HepG2 (cell line): ENCODE data around the gene FRMD3. TPM values are rescaled to one million over a fixed set of nuclear protein-coding genes. Genes with fewer than 3 reads are reported as not detected.

ENCODE experiments used
- ATAC-seq: fragments of 200-7000 bp; cut with Tn5 transposase; 3 replicates; pipeline ENCODE4 v1.9.1; 2020; ENCODE audit warnings: mild to moderate bottlenecking, moderate library complexity
- BruUV-seq: library from RNA; stranded (reverse); fragments of 400-500 nt; replicated peaks from 2 replicates; lab custom pipeline; 2021; lab: Mats Ljungman, UMichigan
- CTCF ChIA-PET: fragments of 300-600 bp; formaldehyde crosslinking; extraction: SDS; loops from one replicate; lab custom pipeline; 2021; ENCODE audit warnings: low total read pairs, inconsistent platforms, low intra/inter-chr PET ratio; lab: Yijun Ruan, JAX
- POLR2A ChIA-PET: fragments of 350-600 bp; sonication (Branson Sonifier 250); formaldehyde crosslinking; loops from one replicate; lab custom pipeline; 2020; ENCODE audit warnings: antibody characterized with exemption, inconsistent platforms; lab: Yijun Ruan, JAX
- DNase-seq: peaks from one replicate; pipeline ENCODE4 v3.0.0-alpha.2; 2015; ENCODE audit warnings: low spot score
- FAIRE-seq: peaks from 3 replicates; lab custom pipeline; 2011; peaks lifted over from hg19 to GRCh38; lab: Jason Lieb, UNC
- H2AFZ ChIP-seq: one replicate; pipeline ENCODE4 v1.6.1; 2011; ENCODE audit warnings: low read length, inconsistent platforms
- H3K27ac ChIP-seq: fragments of 300-600 bp; 3 replicates; pipeline ENCODE4 v1.8.0; 2011; ENCODE audit warnings: mixed run types, mild to moderate bottlenecking, mixed read lengths, low read length, inconsistent platforms; ENCODE audit not compliant: insufficient read depth; ENCODE audit errors: extremely low read length
- H3K27me3 ChIP-seq, 2 experiments: fragments of 200-600 bp in 1 of 2; 2 replicates in 1 of 2; 3 replicates in 1 of 2; pipeline versions ENCODE4 v1.6.0 to v1.8.0; 2011; ENCODE audit warnings: low read length in 2 of 2, mild to moderate bottlenecking in 2 of 2, moderate library complexity in 2 of 2, inconsistent platforms in 1 of 2; ENCODE audit not compliant: insufficient read depth in 2 of 2, control insufficient read depth in 1 of 2
- H3K36me3 ChIP-seq, 2 experiments: fragments of 200-600 bp in 1 of 2; replicated peaks in 1 of 2; 2 replicates in 1 of 2; 3 replicates in 1 of 2; pipeline versions ENCODE4 v1.5.1 to v1.8.0; 2011; ENCODE audit warnings: low read length in 2 of 2, inconsistent platforms in 1 of 2; ENCODE audit not compliant: insufficient read depth in 2 of 2, control insufficient read depth in 1 of 2
- H3K4me1 ChIP-seq: 2 replicates; pipeline ENCODE4 v1.5.1; 2012; ENCODE audit warnings: low read length, inconsistent platforms; ENCODE audit not compliant: insufficient read depth
- H3K4me2 ChIP-seq: 2 replicates; pipeline ENCODE4 v1.6.0; 2011; ENCODE audit warnings: low read depth, low read length, inconsistent platforms
- H3K4me3 ChIP-seq, 3 experiments: fragments of 200-600 bp in 1 of 3; sonication (generic), shearing (Covaris generic) in 1 of 3; replicated peaks in 1 of 3; 2 replicates each; pipeline ENCODE4 v1.5.1; 2011 to 2016; ENCODE audit warnings: low read length in 3 of 3, inconsistent platforms in 2 of 3, low read depth in 2 of 3, mild to moderate bottlenecking in 2 of 3, control low read depth in 1 of 3, mixed read lengths in 1 of 3; ENCODE audit not compliant: insufficient read depth in 1 of 3
- H3K79me2 ChIP-seq: one replicate; pipeline ENCODE4 v1.6.1; 2011; ENCODE audit warnings: low read length, inconsistent platforms; ENCODE audit not compliant: insufficient read depth
- H3K9ac ChIP-seq: 2 replicates; pipeline ENCODE4 v1.6.0; 2011; ENCODE audit warnings: mild to moderate bottlenecking, low read depth, low read length, inconsistent platforms; ENCODE audit not compliant: insufficient read depth
- H3K9me3 ChIP-seq: 2 replicates; pipeline ENCODE4 v1.5.1; 2012; ENCODE audit warnings: mild to moderate bottlenecking, low read length
- H4K20me1 ChIP-seq: 2 replicates; pipeline ENCODE4 v1.6.0; 2011; ENCODE audit warnings: inconsistent platforms, mild to moderate bottlenecking, low read length, moderate library complexity; ENCODE audit not compliant: insufficient read depth
- ARID4A ChIP-seq: sonication (generic); formaldehyde crosslinking; IDR thresholded peaks from 2 replicates; pipeline ENCODE4 v1.5.0; 2020; ENCODE audit warnings: mild to moderate bottlenecking, missing genetic modification reagents, borderline replicate concordance
- BCL6 ChIP-seq: IDR thresholded peaks from 2 replicates; pipeline ENCODE4 v1.6.1; 2016; ENCODE audit warnings: missing genetic modification reagents, missing compliant biosample characterization
- GZF1 ChIP-seq: sonication (generic); formaldehyde crosslinking; IDR thresholded peaks from 2 replicates; pipeline ENCODE4 v1.5.1; 2020; ENCODE audit warnings: mild to moderate bottlenecking, missing genetic modification reagents
- NFAT5 ChIP-seq: sonication (generic); formaldehyde crosslinking; IDR thresholded peaks from 2 replicates; pipeline ENCODE4 v1.4.0; 2020; ENCODE audit warnings: missing genetic modification reagents
- PHF21A ChIP-seq: sonication (generic); formaldehyde crosslinking; IDR thresholded peaks from 2 replicates; pipeline ENCODE4 v1.5.0; 2020; ENCODE audit warnings: mild to moderate bottlenecking, missing genetic modification reagents
- REXO4 ChIP-seq: sonication (generic); formaldehyde crosslinking; IDR thresholded peaks from 2 replicates; pipeline ENCODE4 v1.8.0; 2022; ENCODE audit warnings: missing genetic modification reagents, mild to moderate bottlenecking, borderline replicate concordance
- SOX6 ChIP-seq, 2 experiments: fragments of 450-650 bp in 1 of 2; sonication (generic) in 1 of 2; formaldehyde crosslinking in 1 of 2; IDR thresholded peaks; 2 replicates each; pipeline versions ENCODE4 v1.4.0 to v1.6.1; 2017 to 2020; ENCODE audit warnings: antibody characterized with exemption in 1 of 2, mild to moderate bottlenecking in 1 of 2, missing genetic modification reagents in 1 of 2
- TBX2 ChIP-seq: sonication (generic); formaldehyde crosslinking; IDR thresholded peaks from 2 replicates; pipeline ENCODE4 v1.5.0; 2020; ENCODE audit warnings: missing genetic modification reagents, mild to moderate bottlenecking, borderline replicate concordance
- ZNF180 ChIP-seq: sonication (generic); formaldehyde crosslinking; IDR thresholded peaks from 2 replicates; pipeline ENCODE4 v1.4.0; 2020; ENCODE audit warnings: low read depth, missing genetic modification reagents, borderline replicate concordance
- ZNF343 ChIP-seq: sonication (generic); formaldehyde crosslinking; IDR thresholded peaks from 2 replicates; pipeline ENCODE4 v1.4.0; 2020; ENCODE audit warnings: mild to moderate bottlenecking, missing genetic modification reagents
- ZSCAN12 ChIP-seq: sonication (generic); formaldehyde crosslinking; IDR thresholded peaks from 2 replicates; pipeline ENCODE4 v1.9.0; 2021; ENCODE audit warnings: mild to moderate bottlenecking, missing genetic modification reagents
- WGBS: methylation state at CpG from one replicate; pipeline ENCODE4 v1.1.6; 2017; ENCODE audit warnings: low lambda C conversion rate; 5-methylcytosine and 5-hydroxymethylcytosine counted together
- in situ Hi-C: cut with HindIII; loops from 2 replicates; pipeline ENCODE4 v1.10.0; 2017; ENCODE audit warnings: low pct_unique_long_range_greater_than_20kb; ENCODE audit not compliant: extremely low pct_ligation_motif_present
- intact Hi-C: fragments of 100-400 bp; cut with micrococcal nuclease; formaldehyde crosslinking; loops from one replicate; pipeline ENCODE4 v1.10.0; 2022; ENCODE audit not compliant: unreplicated experiment
- polyA plus RNA-seq, 8 experiments: library from polyadenylated mRNA; depleted of rRNA in 3 of 8; stranded (reverse) in 7 of 8; unstranded in 1 of 8; fragments of >200 nt; fragmentation: Illumina TruSeq in 4 of 8; extraction: Trizol in 4 of 8; gene quantifications; 2 replicates each; pipeline versions ENCODE4 v1.2.1 to v1.2.3, GENCODE V29; 2011 to 2016; ENCODE audit warnings: low read depth in 4 of 8, missing spikeins in 1 of 8, mixed read lengths in 1 of 8; ENCODE audit not compliant: insufficient read depth in 1 of 8
- total RNA-seq, 5 experiments: library from RNA; depleted of rRNA; stranded (reverse); fragments of >200 nt; fragmentation: Illumina TruSeq; extraction: Trizol; gene quantifications; 2 replicates each; pipeline ENCODE4 v1.2.3, GENCODE V29; 2016; ENCODE audit warnings: low read depth in 1 of 5
- TF ChIP-seq, protein P1 (sequence below): sonication (generic); formaldehyde crosslinking; IDR thresholded peaks from 2 replicates; pipeline ENCODE4 v1.4.0; 2020; ENCODE audit warnings: mild to moderate bottlenecking, missing genetic modification reagents
- TF ChIP-seq, protein P2 (sequence below): sonication (generic); formaldehyde crosslinking; IDR thresholded peaks from 2 replicates; pipeline ENCODE4 v1.5.1; 2020; ENCODE audit warnings: missing genetic modification reagents, mild to moderate bottlenecking, borderline replicate concordance

Gene FRMD3
- total and polyA plus RNA-seq, 2 of the 13 experiments (the other 11 are each of a cell fraction or from before 2014, with no cell fraction given): 3.2 to 7.7 TPM

- intact Hi-C loops: no loop called here
- ChIA-PET CTCF (no interaction called here), POLR2A (no interaction called here)
- Histone ChIP-seq H3K4me2 (no peak overlapping the region), H2AFZ (no peak overlapping the region), H3K9me3 (no peaks in the 10 kb centered on the region), H4K20me1 (no peaks in the 10 kb centered on the region), H3K4me3 (no peak overlapping the region), H3K36me3 (peaks cover 0 to 37% of the 10 kb centered on the region in 2 experiments; a peak in 3 of 5 replicates), H3K27me3 (no peaks in the 10 kb centered on the region), H3K4me1 (no peaks in the 10 kb centered on the region), H3K9ac (no peak overlapping the region), H3K27ac (no peak overlapping the region), H3K79me2 (no peaks in the 10 kb centered on the region)
- FAIRE-seq (no peak), DNase-seq (no peak), ATAC-seq (no peak)
- no TSS peak for BruUV-seq
- WGBS: 86% methylated on average over 2 of the region's 2 CpGs
- in situ Hi-C loops: no loop called here
- TF ChIP-seq BCL6 (CRISPR knock-in tag) (no peak), NFAT5 (CRISPR knock-in tag) (no peak), REXO4 (CRISPR knock-in tag) (no peak), PHF21A (CRISPR knock-in tag) (no peak), ZSCAN12 (no peak), TBX2 (CRISPR knock-in tag) (no peak), GZF1 (CRISPR knock-in tag) (no peak), SOX6 (IDR thresholded peaks at IDR 0.05) (no peak), SOX6 (CRISPR knock-in tag; IDR thresholded peaks at IDR 0.05) (no peak), ZNF343 (no peak), ARID4A (CRISPR knock-in tag) (no peak), ZNF180 (no peak)
- TF ChIP-seq, protein P1, sequence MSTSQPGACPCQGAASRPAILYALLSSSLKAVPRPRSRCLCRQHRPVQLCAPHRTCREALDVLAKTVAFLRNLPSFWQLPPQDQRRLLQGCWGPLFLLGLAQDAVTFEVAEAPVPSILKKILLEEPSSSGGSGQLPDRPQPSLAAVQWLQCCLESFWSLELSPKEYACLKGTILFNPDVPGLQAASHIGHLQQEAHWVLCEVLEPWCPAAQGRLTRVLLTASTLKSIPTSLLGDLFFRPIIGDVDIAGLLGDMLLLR: no peak
- TF ChIP-seq, protein P2, sequence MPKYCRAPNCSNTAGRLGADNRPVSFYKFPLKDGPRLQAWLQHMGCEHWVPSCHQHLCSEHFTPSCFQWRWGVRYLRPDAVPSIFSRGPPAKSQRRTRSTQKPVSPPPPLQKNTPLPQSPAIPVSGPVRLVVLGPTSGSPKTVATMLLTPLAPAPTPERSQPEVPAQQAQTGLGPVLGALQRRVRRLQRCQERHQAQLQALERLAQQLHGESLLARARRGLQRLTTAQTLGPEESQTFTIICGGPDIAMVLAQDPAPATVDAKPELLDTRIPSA (CRISPR knock-in tag): no peak
Observed at GRCh38 chr9:83307066-83307724, 231.0 kb downstream of the FRMD3 start.
